Skeletal muscle tissue (tissue), 4 donors: ENCODE results near the gene GRID1. TPM values are rescaled to one million over a fixed set of nuclear protein-coding genes. Genes with fewer than 3 reads are reported as not detected.
"Not testable (repeated sequence)": the region's sequence is repeated elsewhere in the genome, so short reads cannot be mapped to it uniquely, and the experiment has no call there.

ENCODE experiments used
- H3K27ac ChIP-seq: one replicate; pipeline ENCODE4 v1.7.0; 2013; ENCODE audit warnings: mild to moderate bottlenecking, low read depth, low read length, inconsistent platforms
- H3K27me3 ChIP-seq, 3 donors: one replicate each; pipeline ENCODE4 v1.7.0; 2013; ENCODE audit warnings: low read length in 3 of 3; ENCODE audit not compliant: control insufficient read depth in 3 of 3, insufficient read depth in 3 of 3
- H3K36me3 ChIP-seq, 3 donors: one replicate each; pipeline ENCODE4 v1.7.0; 2013; ENCODE audit warnings: low read length in 3 of 3; ENCODE audit not compliant: control insufficient read depth in 3 of 3, insufficient read depth in 3 of 3
- H3K4me1 ChIP-seq, 3 donors: one replicate each; pipeline ENCODE4 v1.7.0; 2013; ENCODE audit warnings: low read length in 3 of 3, mild to moderate bottlenecking in 3 of 3; ENCODE audit not compliant: control insufficient read depth in 3 of 3, insufficient read depth in 3 of 3
- H3K4me3 ChIP-seq, 3 donors: one replicate each; pipeline ENCODE4 v1.7.0; 2013; ENCODE audit warnings: low read length in 3 of 3
- H3K9ac ChIP-seq, 3 donors: one replicate each; pipeline ENCODE4 v1.7.0; 2013; ENCODE audit warnings: low read length in 3 of 3, mild to moderate bottlenecking in 3 of 3, moderate library complexity in 2 of 3, low read depth in 1 of 3
- H3K9me3 ChIP-seq, 3 donors: one replicate each; pipeline ENCODE4 v1.7.0; 2013; ENCODE audit warnings: low read length in 3 of 3; ENCODE audit not compliant: control insufficient read depth in 3 of 3
- total RNA-seq: library from RNA; depleted of rRNA; stranded (reverse); fragments of >200 nt; gene quantifications from one replicate; pipeline ENCODE4 v1.2.3, GENCODE V29; 2014
- donor health status: Osteomylitis.

Gene GRID1
- total RNA-seq, 1 donor from 2014 or later = 2.1 TPM

GRCh38 chr10:86391986-86392722 is 25.6 kb upstream of the GRID1 start:
- Histone ChIP-seq H3K9me3 (no peaks in the 10 kb centered on the region), H3K27ac (no peak overlapping the region), H3K9ac (no peak overlapping the region), H3K4me1 (peaks cover 0 to 3% (median 0%) of the 10 kb centered on the region in 3 donors), H3K4me3 (no peak overlapping the region), H3K36me3 (no peaks in the 10 kb centered on the region), H3K27me3 (peaks cover 27 to 42% (median 42%) of the 10 kb centered on the region in 3 donors)

GRCh38 chr10:86391236-86391840 is 24.7 kb upstream of the GRID1 start:
- no peak overlapping the region for H3K4me3 ChIP-seq
- peaks cover 0 to 3% (median 0%) of the 10 kb centered on the region in 3 donors for H3K4me1 ChIP-seq
- H3K36me3 ChIP-seq = no peaks in the 10 kb centered on the region
- H3K9ac ChIP-seq = no peak overlapping the region
- H3K9me3 ChIP-seq = no peaks in the 10 kb centered on the region
- H3K27me3 ChIP-seq = peaks cover 28 to 48% (median 45%) of the 10 kb centered on the region in 3 donors
- no peak overlapping the region for H3K27ac ChIP-seq

- H3K9me3 ChIP-seq = no peaks in the 10 kb centered on the region
- no peak overlapping the region for H3K27ac ChIP-seq
- no peaks in the 10 kb centered on the region for H3K36me3 ChIP-seq
- no peak overlapping the region for H3K4me3 ChIP-seq
- peaks cover 0 to 3% (median 0%) of the 10 kb centered on the region in 3 donors for H3K4me1 ChIP-seq
- no peak overlapping the region for H3K9ac ChIP-seq
- H3K27me3 ChIP-seq = peaks cover 28 to 48% (median 45%) of the 10 kb centered on the region in 3 donors
These were observed 23.9 kb upstream of the GRID1 start for GRCh38 chr10:86390337-86391120.

GRCh38 chr10:86389441-86390193 is 23.0 kb upstream of the GRID1 start:
- Histone ChIP-seq H3K36me3 (no peaks in the 10 kb centered on the region), H3K4me1 (peaks cover 0 to 3% (median 0%) of the 10 kb centered on the region in 3 donors), H3K4me3 (peak overlapping the region; percentile 13 to 43 (median 29)), H3K9ac (no peak overlapping the region), H3K9me3 (no peaks in the 10 kb centered on the region), H3K27ac (no peak overlapping the region), H3K27me3 (peaks cover 28 to 48% (median 45%) of the 10 kb centered on the region in 3 donors)

GRCh38 chr10:86389109-86389440 is 22.5 kb upstream of the GRID1 start:
- H3K9ac ChIP-seq, H3K4me1 ChIP-seq, H3K27ac ChIP-seq, H3K9me3 ChIP-seq, H3K36me3 ChIP-seq: not testable (repeated sequence)
- peaks cover 28 to 48% (median 45%) of the 10 kb centered on the region in 3 donors for H3K27me3 ChIP-seq
- peak overlapping the region; percentile 13 to 43 (median 29) for H3K4me3 ChIP-seq

GRCh38 chr10:86388119-86388704 is 21.6 kb upstream of the GRID1 start:
- H3K9ac ChIP-seq = no peak overlapping the region
- H3K9me3 ChIP-seq = no peaks in the 10 kb centered on the region
- H3K4me3 ChIP-seq = no peak overlapping the region
- H3K36me3 ChIP-seq = no peaks in the 10 kb centered on the region
- peaks cover 0 to 3% (median 0%) of the 10 kb centered on the region in 3 donors for H3K4me1 ChIP-seq
- H3K27ac ChIP-seq = no peak overlapping the region
- H3K27me3 ChIP-seq = peaks cover 28 to 48% (median 42%) of the 10 kb centered on the region in 3 donors

- Histone ChIP-seq H3K9ac (no peak overlapping the region), H3K27me3 (peaks cover 28 to 43% (median 39%) of the 10 kb centered on the region in 3 donors), H3K27ac (no peak overlapping the region), H3K4me1 (peaks cover 0 to 3% (median 0%) of the 10 kb centered on the region in 3 donors), H3K36me3 (no peaks in the 10 kb centered on the region), H3K9me3 (no peaks in the 10 kb centered on the region), H3K4me3 (no peak overlapping the region)
These were observed 20.7 kb upstream of the GRID1 start for GRCh38 chr10:86387178-86387794.

GRCh38 chr10:86385806-86386205 is 19.2 kb upstream of the GRID1 start:
- Histone ChIP-seq H3K36me3 (no peaks in the 10 kb centered on the region), H3K9me3 (no peaks in the 10 kb centered on the region), H3K9ac (no peak overlapping the region), H3K4me1 (peaks cover 0 to 3% (median 0%) of the 10 kb centered on the region in 3 donors), H3K27me3 (peaks cover 19 to 36% (median 33%) of the 10 kb centered on the region in 3 donors), H3K4me3 (no peak overlapping the region), H3K27ac (no peak overlapping the region)

GRCh38 chr10:86377797-86378146 is 11.2 kb upstream of the GRID1 start:
- Histone ChIP-seq H3K9me3 (no peaks in the 10 kb centered on the region), H3K27me3 (peaks cover 20 to 40% (median 36%) of the 10 kb centered on the region in 3 donors), H3K4me1 (peaks cover 0 to 3% (median 3%) of the 10 kb centered on the region in 3 donors), H3K9ac (no peak overlapping the region), H3K4me3 (no peak overlapping the region), H3K36me3 (no peaks in the 10 kb centered on the region), H3K27ac (no peak overlapping the region)
